Measurements from ENCODE around the gene KLHL2.
"Not testable (repeated sequence)": the region's sequence is repeated elsewhere in the genome, so short reads cannot be mapped to it uniquely, and the experiment has no call there.

The KLHL2 gene

GRCh38 chr4:165203541-165204461, 3.6 kb upstream of the KLHL2 start:
- no peak for DNase-seq

- DNase-seq = peak; percentile 6
Observed at GRCh38 chr4:165204462-165204830, 2.9 kb upstream of the KLHL2 start.

- DNase-seq = no peak
Observed at GRCh38 chr4:165207016-165207430, 338 bp upstream of the KLHL2 start.

- DNase-seq = no peak
Observed at GRCh38 chr4:165208221-165208652, 876 bp downstream of the KLHL2 start.

GRCh38 chr4:165208741-165209388, 1.5 kb downstream of the KLHL2 start:
- no peak for DNase-seq

GRCh38 chr4:165209796-165210195, 2.4 kb downstream of the KLHL2 start:
- DNase-seq = no peak

- DNase-seq = no peak
Observed at GRCh38 chr4:165210566-165210965, 3.2 kb downstream of the KLHL2 start.

GRCh38 chr4:165212647-165213046, 5.3 kb downstream of the KLHL2 start:
- DNase-seq = not testable (repeated sequence)

- DNase-seq = not testable (repeated sequence)
Observed at GRCh38 chr4:165213404-165213803, 6.0 kb downstream of the KLHL2 start.

- DNase-seq = not testable (repeated sequence)
Observed at GRCh38 chr4:165213991-165214709, 6.8 kb downstream of the KLHL2 start.

- not testable (repeated sequence) for DNase-seq
Observed at GRCh38 chr4:165215034-165215751, 7.8 kb downstream of the KLHL2 start.

GRCh38 chr4:165215761-165216487, 8.6 kb downstream of the KLHL2 start:
- not testable (repeated sequence) for DNase-seq

- no peak for DNase-seq
Observed at GRCh38 chr4:165217325-165217724, 10.0 kb downstream of the KLHL2 start.

GRCh38 chr4:165221306-165221705, 13.9 kb downstream of the KLHL2 start:
- DNase-seq = not testable (repeated sequence)

GRCh38 chr4:165221993-165222650, 14.8 kb downstream of the KLHL2 start:
- DNase-seq = not testable (repeated sequence)

- DNase-seq = no peak
Observed at GRCh38 chr4:165222651-165222994, 15.3 kb downstream of the KLHL2 start.

- not testable (repeated sequence) for DNase-seq
Observed at GRCh38 chr4:165227401-165227800, 20.0 kb downstream of the KLHL2 start.

GRCh38 chr4:165229490-165230200, 22.3 kb downstream of the KLHL2 start:
- not testable (repeated sequence) for DNase-seq

- not testable (repeated sequence) for DNase-seq
Observed at GRCh38 chr4:165232623-165233433, 25.5 kb downstream of the KLHL2 start.

GRCh38 chr4:165234766-165235165, 27.4 kb downstream of the KLHL2 start:
- DNase-seq = no peak
